ENCODE data around the gene UBE2L5.

Gene UBE2L5

DNA sequence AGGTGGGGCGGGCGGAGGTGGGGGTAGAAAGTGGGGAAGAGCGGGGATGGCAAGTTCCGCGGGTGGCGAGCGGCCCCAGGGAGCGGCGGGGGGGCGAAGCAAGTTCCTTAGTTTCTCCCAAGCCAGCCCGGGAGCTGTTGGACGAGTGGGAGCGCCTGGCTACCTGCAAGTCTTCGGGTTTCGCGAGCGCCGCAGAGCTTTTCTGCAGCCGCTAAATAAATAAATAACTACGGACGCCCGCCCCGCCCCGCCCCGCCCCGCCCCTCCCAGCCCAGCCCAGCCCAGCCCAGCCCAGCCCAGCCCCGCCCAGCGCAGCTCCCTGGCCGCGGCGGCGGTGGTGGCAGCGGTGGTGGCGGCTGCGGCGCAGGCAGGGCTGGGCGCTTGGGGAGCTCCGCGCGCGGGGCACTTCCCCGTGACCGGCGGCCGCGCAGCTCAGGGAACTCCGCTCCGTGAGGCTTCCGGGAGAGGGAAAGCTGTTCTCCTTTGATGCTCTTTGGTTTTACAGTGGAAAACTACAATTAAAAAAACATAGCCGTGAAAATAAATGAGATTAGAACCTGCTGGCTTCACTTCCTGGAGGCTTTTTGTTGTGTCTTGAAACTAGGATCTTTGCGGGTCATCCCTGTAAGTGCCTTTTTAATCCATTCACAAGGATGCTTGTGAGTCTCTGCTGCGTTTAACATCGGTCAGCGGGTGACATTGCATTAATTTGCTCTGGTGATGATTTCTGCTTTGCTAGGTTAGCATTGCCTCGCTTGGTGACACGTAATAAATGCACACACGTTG, at the start of gene UBE2L5:
Gene UBE2L5, plus strand, starts transcription at position 440 of the 786 bp plus-strand sequence. CDS start 5,498 bp downstream, outside the sequence.
- DNase-seq: peak; percentile 37

DNA sequence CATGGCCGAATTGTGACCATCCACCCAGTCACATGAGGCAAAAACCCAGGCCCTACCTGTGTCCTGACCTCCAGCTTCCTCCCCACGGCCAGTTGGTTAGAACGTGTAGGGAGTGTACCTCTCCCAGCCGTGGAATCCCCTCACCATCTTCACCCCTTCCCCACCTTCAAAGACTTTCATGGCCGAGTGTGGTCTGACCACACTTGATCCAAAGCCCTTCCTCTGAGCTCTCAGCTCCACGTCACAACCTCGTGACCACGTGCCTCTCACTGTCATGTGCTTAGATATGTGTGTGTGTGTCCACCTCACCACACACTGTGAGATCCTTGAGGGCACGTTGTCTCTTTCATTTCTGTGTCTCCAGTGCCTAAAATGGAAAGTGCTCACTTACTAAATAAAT, 48.6 kb upstream of the UBE2L5 start:
- no peak for DNase-seq

DNA sequence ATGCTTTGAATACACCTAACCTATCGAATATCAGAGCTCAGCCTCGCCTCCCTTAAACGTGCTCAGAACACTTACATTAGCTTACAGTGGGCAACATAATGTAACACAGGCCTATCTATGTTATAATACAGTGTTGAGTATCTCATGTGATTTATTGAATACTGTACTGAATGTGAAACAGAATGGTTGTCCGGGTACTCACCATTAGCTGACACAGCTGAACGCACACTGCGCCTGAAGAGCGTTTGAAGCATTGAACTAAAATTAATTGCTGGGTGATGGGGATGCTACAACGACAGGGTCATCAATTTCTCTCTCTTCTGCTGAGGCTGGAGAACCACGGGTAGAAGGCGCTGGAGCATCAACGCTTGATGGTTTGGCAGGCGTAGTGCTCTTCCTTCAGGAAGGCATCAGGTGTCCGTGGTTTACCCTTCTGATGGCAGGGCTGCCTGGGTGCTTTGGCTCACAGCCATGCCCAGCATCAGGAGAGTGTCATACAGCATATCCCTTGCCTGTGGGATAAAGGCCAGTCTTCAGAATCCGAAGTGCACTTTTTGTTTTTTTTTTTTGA, 46.9 kb upstream of the UBE2L5 start:
- DNase-seq: no peak

DNA sequence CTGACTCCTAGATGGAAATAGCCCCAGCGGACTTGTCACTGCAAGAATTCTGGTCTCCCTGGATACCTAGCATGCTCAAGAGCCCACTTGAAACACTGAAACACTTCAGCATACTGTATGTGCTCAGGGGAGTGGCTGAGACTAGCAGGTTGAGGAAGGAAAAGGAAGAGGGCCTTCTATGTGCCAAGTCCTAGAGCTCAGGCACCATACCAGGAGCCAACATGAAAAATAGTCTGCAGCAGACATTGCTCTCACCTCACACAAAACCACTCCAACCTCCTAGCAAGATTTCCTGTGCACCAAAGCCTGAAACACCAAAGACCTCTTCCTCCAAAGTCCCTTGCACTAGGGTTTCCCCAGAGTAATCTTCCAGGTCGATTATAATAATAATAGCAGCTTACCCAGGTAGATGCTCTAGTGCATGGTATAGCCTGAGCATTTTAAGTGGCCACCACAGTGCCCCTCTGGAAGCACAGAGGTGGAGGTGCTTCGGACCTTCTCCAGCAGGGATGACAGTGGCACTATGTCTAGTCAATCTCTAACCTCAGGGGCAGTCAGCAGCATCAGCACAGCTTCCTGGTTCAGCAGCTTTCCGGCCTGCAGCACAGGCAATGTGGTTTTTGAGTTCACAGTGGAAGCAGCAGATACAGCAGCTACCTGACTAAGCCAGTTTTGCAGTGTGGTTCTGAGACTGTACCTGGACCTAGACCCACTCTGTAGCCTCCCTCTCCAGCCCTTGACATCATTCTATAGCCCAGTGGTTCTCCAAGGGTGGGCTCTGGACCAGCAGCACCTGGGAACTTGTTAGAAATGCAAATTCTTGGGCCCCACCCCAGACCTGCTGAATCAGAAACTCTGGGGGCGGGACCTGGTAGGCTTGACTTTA, 45.6 kb upstream of the UBE2L5 start:
- no peak for DNase-seq

DNA sequence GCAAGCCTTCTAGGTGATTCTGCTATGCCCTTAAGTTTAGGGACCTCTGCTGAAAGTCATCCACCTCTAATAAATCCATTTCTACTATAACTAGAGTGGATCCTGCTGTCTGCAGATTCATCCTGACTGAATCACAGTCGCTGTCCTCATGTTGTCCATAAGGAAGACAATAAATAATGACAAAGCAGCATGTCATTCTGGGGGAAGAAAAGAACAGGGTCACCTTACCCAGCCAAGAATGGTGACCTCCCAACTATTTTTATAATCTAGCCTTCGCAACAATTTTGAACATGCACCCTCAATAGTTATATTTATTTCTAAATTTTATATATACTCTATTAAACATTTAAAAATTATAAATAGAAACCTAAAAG, 45.0 kb upstream of the UBE2L5 start:
- no peak for DNase-seq

DNA sequence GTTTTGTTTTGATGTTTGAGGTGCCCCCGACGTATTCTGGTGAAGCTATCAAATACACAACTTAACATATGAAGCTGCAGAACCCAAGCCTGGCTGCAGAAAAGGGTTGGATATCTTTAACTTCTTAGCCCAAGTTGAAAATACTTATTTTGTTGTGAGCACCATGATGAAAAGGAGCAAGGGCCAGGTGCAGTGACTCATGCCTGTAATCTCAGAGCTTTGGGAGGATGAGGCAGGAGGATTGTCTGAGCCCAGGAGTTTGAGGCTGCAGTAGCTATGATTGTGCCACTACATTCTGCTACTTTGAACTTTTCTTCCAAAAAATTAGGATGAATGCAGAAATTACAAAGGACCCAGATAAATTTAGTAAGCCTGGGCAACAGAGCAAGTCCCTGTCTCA, 44.1 kb upstream of the UBE2L5 start:
- no peak for DNase-seq

DNA sequence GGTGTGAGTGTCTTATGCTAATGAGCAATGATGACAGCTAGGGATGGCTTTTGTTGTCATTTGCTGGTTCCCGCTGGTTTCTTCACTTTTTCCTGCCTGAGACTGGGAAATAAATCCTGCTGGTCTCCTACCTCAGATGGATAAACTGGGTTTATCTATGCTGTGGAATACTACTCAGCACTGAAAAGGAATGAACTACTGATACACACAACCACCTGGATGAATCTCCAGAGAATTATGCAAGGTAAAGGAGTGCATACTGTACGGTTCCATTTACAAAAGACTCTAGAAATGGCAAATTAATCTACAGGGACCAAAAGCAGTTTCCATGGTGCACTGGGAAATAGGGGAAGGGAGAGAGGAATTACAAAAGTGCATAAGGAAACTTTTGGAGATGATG, 41.2 kb upstream of the UBE2L5 start:
- DNase-seq: no peak

DNA sequence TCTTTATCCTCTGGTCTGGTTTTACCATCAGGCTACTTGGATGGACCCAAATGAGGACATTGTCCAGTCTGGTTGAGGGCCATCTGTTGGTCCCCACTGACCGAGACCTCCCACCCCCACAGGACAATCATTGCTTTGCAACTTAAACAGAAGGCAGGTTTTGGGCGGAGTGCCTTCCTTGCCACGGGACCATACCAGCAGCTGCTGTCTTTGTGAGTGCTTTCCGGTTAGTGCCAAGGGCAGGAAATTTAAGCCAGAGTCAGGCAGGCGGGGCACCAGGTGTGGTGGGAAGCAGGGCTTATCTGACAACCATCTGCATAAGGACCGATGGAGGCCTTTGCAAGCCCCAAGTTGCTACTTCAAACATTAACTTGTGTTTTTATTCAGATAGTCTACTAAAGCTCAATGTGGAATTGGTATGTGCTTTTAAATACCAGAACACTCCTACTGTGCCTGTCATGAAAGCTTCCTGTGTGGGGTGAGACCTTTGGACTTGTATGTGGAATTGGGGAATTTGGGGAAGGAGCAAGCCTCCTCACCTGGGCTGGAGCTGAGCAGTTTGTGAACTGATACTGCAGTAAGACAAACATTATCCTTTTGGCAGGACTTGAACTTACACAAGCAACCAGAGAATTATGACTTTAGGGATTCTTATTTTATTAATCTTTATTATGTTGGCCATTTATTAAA, 39.3 kb upstream of the UBE2L5 start:
- DNase-seq: peak; percentile 58

DNA sequence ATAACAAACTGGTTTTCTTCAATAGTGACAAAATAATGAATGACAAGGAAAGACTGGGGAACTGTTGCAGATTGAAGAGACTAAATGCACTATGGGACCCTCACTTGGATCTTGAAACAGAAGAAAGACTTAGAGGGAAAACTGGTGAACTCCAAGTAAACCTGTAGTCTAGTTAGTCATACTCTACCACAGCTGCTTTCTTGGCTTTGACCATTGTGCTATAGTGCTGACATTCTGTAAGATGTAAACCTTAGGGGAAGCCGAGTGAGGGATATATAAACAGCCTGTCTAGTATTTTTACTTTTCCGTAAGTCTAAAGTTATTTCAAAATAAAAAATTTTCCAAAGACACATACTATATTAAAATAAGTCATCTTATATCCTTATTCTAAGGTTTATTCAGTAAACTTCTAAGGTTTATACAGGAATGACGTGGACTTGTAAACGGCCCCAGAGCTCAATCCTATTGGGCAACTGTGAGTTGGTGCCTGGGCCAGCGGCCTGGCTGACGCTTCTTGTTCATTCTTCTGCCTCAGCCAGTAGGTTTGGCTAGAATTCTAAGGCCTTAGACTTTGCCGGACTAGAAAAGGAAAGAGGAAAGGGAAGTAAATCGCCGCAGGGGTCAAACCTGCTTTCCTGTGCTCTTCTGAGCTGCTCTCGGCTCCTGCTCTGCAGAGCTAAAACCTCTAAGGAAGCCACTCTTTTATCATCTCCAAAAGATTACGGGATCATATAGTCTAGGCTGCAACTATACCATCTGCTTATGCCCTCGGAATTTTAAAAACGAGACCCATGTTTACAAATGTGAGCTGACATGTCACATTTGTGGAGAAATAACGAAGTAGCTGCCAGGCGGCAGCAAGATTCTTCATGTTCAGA, 33.6 kb upstream of the UBE2L5 start:
- no peak for DNase-seq

DNA sequence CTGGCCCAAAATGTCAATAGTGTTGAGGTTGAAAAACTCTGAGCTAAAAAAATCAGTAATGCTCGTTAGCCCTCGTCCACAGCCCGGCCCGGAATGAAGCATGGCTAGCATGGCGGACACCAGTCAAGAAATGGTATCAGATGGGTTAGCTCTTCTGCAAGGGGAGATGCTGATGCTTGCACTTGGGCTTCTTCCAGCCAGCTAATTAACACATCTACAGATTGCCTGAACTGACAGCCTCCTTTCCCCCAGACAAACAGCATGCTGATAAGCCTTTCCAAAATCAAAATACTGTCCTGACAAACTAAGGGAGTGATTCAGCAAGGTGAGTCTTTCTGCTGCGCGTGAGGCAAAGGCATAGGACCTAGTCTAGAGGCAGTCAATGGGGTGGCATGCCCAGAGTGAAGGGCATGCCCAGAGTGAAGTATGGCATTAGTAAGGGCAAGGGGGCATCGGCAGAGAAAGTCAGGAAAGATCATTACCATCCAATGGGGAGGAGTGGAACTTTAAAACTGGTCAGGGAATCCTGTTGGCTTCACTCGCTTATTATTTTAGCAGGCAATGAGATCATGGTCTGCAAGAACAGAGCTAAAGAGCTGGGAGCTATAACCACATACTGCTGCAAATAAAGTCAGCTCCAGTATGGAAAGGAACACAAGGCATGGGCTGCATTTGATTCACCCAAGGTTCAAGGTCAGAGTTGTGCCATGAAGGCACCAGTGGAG, 30.2 kb upstream of the UBE2L5 start:
- DNase-seq: no peak

DNA sequence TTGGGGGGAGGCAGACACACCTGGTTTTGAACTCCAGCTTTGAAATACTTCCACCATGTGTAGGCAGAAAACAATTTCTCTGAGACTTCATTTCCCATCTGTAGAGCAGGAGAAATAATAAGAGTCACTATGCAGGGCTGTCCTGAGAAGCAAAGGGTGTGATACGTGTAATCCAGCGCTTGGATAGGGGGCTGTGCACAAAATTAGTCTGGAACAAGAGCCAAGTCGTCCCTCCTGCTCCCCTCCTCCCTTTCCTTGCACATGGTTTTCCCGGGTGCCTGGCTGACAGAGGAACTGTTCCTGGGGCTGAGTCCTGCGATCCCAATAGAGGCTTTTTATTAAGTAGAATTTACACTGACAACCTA, 29.6 kb upstream of the UBE2L5 start:
- no peak for DNase-seq

DNA sequence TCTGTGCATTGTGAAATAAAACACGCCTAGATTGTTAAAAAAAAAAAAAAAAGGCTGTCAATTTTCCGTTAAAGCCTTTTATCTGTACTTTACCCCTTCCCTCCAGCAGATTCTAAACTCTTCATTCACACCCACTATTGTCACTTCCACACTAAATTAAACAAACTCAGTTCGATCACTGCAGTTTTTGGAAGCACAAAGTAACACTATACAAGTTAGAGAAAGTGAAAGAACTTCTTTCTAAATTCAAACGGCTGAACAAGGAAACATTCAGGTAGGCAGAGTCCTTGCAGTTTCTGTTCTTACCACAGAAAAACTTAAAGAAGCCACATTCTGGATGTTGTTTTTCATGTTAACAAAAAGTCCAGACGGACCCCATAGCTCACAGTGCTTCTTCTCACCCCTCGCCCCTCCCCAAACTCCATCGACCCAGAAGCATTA, 27.5 kb upstream of the UBE2L5 start:
- DNase-seq: no peak

DNA sequence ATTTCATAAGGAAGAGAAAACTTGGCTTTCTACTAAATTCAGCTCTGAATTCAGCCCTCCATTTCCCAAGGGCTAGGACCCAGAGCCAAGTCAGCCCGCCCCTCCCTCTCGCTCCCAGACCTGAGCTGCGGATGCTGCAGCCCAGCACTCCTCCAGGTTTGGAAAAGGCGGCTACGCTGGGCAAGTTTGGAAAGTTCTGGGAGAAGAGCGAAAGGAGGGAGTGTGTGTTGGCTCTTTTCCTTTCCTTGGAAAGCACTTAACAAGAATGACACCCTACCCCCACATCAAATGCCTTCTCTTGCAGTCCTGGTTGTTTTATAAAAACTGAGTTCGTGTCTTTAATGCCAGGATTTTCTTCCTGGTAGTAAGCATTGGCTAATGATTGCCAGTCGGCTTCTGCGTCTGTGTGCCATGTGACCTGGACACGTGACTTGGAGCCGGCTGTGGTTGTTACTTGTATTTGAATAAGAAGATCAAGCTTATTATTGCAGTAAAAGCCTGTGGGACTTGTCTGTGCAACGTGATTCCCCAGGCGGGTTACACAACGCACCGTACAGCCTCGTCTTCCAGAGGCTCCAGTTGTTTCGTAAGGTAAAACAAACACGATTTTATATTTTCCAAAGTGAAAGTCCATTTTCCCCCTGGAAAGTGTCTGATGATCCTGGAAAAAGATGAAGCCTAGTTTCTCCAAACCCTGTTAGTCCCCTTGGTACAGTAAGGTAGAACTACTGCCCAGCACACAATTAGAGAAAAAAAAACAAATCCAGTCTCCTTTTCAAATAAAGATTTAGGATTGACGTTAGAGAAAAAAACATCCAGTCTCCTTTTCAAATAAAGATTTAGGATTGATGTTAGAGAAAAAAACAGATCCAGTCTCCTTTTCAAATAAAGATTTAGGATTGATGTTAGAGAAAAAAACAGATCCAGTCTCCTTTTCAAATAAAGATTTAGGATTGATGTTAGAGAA, 26.8 kb upstream of the UBE2L5 start:
- peak; percentile 13 for DNase-seq

DNA sequence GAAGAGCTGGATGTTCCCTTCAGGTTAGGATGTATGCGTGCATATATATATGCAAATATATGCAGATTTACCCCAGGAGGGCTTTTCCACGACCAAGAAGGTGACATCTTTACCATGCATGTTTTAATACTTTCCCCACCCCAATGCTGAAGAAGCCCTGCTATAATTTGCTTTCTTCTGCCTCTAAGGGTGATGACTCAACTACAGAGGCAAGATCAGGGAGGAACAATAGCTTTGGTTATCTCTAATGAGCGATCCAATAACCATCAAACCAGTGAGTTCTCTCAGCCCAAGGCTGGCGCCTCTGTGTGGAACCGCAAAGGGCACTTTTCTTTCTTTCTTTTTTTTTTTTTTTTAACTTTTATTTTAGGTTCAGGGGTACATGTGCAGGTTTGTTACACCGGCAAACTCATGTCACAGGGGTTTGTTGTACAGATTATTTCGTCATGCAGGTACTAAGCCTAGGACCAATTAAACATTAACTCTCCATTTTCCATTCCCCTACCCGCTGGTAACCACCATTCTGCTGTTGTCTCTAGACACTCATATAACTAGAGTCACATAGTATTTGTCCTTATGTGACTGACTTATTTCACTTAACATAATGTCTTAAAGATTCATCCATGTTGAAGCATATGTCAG, 25.7 kb upstream of the UBE2L5 start:
- DNase-seq: no peak

DNA sequence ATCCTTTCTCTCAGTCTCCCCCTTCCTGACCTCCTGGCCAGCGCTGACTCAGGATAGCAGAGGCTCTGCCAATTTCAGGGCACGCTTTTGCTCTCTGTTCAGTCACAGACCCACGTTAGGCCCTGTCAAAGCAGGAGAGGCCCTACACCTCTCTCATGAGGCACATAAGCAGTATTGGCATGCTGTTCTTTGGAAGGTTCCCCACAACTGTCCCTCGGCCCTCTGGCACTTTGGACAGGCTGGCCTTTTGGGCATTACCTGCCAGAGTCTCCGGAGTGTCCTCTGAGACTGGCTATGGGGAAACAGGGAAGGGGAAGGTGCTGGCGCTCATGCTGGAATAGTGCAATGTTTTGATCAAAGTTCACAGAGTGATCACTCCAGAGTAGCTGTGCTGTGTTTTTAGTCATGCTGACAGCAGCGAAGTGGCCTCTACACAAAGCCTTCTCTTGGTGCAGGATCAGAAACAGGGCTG, 23.7 kb upstream of the UBE2L5 start:
- DNase-seq: no peak

DNA sequence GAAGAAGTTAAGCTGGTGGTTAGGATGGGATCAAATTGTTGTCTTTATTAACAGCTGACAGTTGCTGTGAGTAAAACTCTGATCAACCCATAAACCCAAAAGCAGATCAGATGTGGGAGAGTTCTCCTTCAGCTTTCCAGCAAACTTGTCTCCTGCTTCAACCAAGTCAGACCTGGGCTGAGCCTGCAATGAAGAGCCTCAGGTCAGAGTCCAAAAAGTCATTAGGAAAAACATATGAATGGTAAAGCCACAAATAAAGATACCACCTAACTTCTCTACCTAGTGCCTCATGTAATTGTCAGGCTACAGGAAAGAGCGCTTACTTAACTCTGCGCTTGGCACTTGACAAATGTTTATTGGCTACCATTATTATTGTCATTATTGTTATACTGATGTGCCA, 21.9 kb upstream of the UBE2L5 start:
- DNase-seq: no peak

DNA sequence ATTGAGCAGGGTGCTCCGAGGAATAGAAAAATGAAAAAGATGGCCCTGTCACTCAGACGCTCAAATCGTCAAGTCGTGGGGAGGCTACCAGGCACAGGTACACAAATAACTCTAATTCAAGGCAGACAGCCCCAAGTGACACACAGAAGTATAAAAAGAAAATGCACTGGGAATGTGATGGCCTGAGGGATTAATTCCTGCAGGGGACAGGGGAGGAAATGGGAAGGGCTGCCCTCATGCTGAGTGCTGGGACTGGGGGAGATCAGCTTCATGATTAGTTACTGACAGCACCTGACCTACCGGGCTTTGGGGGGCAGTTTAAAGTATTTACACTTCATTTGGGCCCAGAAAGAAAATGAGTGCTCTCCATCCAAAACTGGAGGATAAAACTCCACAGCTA, 20.9 kb upstream of the UBE2L5 start:
- DNase-seq: no peak

DNA sequence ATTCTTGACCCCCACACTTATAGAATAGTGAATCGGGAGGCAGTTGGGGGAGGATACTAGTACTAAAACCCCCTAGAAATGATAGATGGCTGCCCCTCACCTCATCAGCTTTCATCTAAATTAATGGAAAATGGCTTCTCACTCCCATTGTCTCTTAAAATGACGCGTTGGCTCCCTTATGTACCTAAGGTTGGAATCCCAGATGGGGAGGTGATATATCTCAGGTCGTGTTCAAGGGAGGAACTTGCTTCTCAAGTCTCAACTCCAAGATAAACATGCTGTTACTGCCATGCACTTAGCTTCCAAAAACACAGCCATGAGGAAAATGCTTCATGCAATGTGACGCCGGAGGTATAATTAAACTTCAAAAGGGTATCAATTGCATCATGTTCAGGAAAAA, 18.8 kb upstream of the UBE2L5 start:
- no peak for DNase-seq

DNA sequence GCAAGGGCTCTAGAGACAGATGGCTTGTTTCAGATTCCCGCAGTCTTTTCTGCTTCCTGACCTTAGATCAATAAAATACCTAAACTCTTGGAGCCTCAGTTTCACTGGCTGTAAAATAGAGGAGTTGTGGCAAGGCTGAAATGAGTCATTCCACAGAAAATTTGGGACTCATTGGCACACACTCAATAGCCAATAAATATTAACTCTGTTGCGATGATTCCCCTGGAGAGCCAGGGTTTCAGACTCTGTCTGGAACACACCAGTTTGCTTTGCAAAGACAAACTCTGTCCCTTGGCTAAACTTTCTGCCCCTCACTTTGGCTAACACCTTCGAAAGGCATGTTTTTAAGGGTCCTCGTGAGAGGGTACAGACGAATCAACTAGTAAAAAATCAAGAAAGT, 18.1 kb upstream of the UBE2L5 start:
- DNase-seq: no peak
